HG03460 (cell line): ENCODE data around the gene KLF9.

Experiments used
- ATAC-seq: cut with Tn5 transposase; IDR thresholded peaks from one replicate; pipeline ENCODE4 v1.9.1; 2021; ENCODE audit not compliant: unreplicated experiment

KLF9 gene

GRCh38 chr9:70367305-70367930, 47.0 kb downstream of the KLF9 start:
- no peak for ATAC-seq

DNA sequence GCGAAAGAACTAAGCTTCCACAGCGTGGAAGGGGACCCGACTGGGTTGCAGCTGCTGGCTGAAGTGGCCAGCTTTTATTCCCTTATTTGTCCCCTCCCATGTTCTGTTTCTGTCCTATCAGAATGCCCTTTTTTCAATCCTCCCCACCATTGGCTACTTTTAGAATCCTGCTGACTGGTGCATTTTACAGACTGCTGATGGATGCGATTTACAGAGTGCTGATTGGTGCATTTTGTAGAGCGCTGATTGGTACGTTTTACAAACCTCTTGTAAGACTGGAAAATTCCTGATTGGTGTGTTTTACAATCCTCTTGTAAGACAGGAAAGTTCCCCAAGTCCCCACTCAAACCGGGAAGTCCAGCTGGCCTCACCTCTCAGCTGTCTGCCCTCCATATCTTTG, 50.7 kb downstream of the KLF9 start:
- ATAC-seq, result no peak

- ATAC-seq, result no peak
Observed at GRCh38 chr9:70362952-70363351, 51.5 kb downstream of the KLF9 start.

DNA sequence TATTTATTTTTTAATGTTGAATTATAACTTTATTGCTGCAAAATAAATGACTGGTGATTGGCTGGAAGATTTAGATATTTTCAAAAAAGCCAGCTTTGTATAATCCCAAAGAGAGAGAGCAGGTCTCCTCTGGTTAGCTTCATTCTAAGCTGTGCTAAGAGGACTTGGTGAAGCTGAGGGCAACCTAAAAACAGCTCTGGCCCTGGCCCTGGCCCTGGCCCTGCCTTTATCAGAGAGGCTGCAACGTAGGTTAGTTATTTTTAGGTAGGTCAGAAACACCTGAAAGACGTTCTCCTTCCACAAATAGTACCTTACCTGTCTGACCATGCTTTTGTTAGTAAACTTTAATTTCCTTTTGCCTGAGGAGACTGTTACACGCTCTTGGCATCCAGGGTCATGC, 58.7 kb downstream of the KLF9 start:
- ATAC-seq, result no peak

- no peak for ATAC-seq
Observed at GRCh38 chr9:70352802-70353201, 61.7 kb downstream of the KLF9 start.

GRCh38 chr9:70352356-70352755, 62.1 kb downstream of the KLF9 start:
- ATAC-seq, result no peak

DNA sequence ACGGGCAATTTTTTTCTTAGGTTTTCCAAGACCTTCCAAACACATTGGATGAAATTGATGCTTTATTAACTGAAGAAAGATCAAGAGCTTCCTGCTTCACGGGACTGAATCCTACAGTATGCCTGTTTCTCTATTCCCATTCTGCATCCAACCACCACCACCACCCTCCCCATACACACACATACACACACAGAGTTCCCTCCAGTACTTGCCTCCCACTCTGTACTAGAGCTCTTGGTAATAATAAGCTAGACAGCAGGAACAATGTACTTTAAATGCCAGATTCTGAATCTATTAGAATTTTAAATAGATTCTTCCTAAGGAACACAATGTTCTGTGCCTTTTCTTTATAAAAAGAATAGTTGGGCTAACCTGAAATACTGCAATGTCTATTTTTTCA, 67.4 kb downstream of the KLF9 start:
- ATAC-seq, result no peak

GRCh38 chr9:70340572-70340971, 73.9 kb downstream of the KLF9 start:
- ATAC-seq, result no peak
